ENCODE results near the gene PRAMEF1. TPM values are rescaled to one million over a fixed set of nuclear protein-coding genes. Genes with fewer than 3 reads are reported as not detected.
"Not testable (repeated sequence)": the region's sequence is repeated elsewhere in the genome, so short reads cannot be mapped to it uniquely, and the experiment has no call there.

Gene PRAMEF1
- total RNA-seq, 4 donors from 2014 or later: not detected

- Histone ChIP-seq H3K27me3 (peaks cover 22% of the 10 kb centered on the region), H3K27ac (no peak overlapping the region), H3K4me1 (no peaks in the 10 kb centered on the region), H3K36me3 (no peaks in the 10 kb centered on the region), H3K4me3 (no peak overlapping the region), H3K9me3 (peaks cover 0 to 5% (median 0%) of the 10 kb centered on the region in 3 donors)
- WGBS, 2 donors (ENCODE audit: low coverage in 1 of 2): 80% methylated on average over 1 of the region's 1 CpG; no CpG with 5 or more reads in 1 of the 2 donors
- TF ChIP-seq EP300 (IDR thresholded peaks at IDR 0.05): no peak
- TF ChIP-seq POLR2AphosphoS5 (IDR thresholded peaks at IDR 0.05): no peak
- TF ChIP-seq POLR2A (IDR thresholded peaks at IDR 0.05): no peak
- no peak for TF ChIP-seq CTCF (IDR thresholded peaks at IDR 0.05)
- no peak for ATAC-seq
These were observed 18.7 kb downstream of the PRAMEF1 start for GRCh38 chr1:12809933-12810332.

- Histone ChIP-seq H3K9me3 (no peaks in the 10 kb centered on the region), H3K27me3 (peaks cover 22% of the 10 kb centered on the region), H3K27ac (no peak overlapping the region), H3K4me3 (no peak overlapping the region), H3K36me3 (no peaks in the 10 kb centered on the region), H3K4me1 (no peaks in the 10 kb centered on the region)
- WGBS, 2 donors (ENCODE audit: low coverage in 1 of 2): 36% methylated on average over 2 of the region's 5 CpGs; no CpG with 5 or more reads in 1 of the 2 donors
- no peak for TF ChIP-seq CTCF (IDR thresholded peaks at IDR 0.05)
- TF ChIP-seq POLR2A (IDR thresholded peaks at IDR 0.05): no peak
- TF ChIP-seq POLR2AphosphoS5 (IDR thresholded peaks at IDR 0.05): no peak
- ATAC-seq: no peak
These were observed 19.7 kb downstream of the PRAMEF1 start for GRCh38 chr1:12810691-12811408.

GRCh38 chr1:12811409-12811784, 20.2 kb downstream of the PRAMEF1 start:
- Histone ChIP-seq H3K27ac (no peak overlapping the region), H3K36me3 (no peaks in the 10 kb centered on the region), H3K4me1 (no peaks in the 10 kb centered on the region), H3K27me3 (peaks cover 22% of the 10 kb centered on the region), H3K9me3 (no peaks in the 10 kb centered on the region), H3K4me3 (no peak overlapping the region)
- no peak for ATAC-seq
- 25 to 54% methylated on average over 1 to 2 of the region's 2 CpGs for WGBS, 2 donors (ENCODE audit: low coverage in 1 of 2)
- no peak for TF ChIP-seq POLR2A (IDR thresholded peaks at IDR 0.05)
- no peak for TF ChIP-seq CTCF (IDR thresholded peaks at IDR 0.05)
- TF ChIP-seq POLR2AphosphoS5 (IDR thresholded peaks at IDR 0.05): no peak
- no peak for TF ChIP-seq EP300 (IDR thresholded peaks at IDR 0.05)

GRCh38 chr1:12819061-12819460, 27.9 kb downstream of the PRAMEF1 start:
- ATAC-seq, H3K9me3 ChIP-seq, H3K36me3 ChIP-seq, H3K27ac ChIP-seq, H3K27me3 ChIP-seq, H3K4me3 ChIP-seq, H3K4me1 ChIP-seq: not testable (repeated sequence)
- no CpG with 5 or more reads among the region's 6 CpGs for WGBS, 2 donors (ENCODE audit: low coverage in 1 of 2)

- H3K36me3 ChIP-seq, H3K4me3 ChIP-seq, H3K27me3 ChIP-seq, H3K4me1 ChIP-seq, H3K27ac ChIP-seq, H3K9me3 ChIP-seq, ATAC-seq: not testable (repeated sequence)
- 52% methylated on average over 3 of the region's 3 CpGs; no CpG with 5 or more reads in 1 of the 2 donors for WGBS, 2 donors (ENCODE audit: low coverage in 1 of 2)
These were observed 40.1 kb downstream of the PRAMEF1 start, which contains the start of gene PRAMEF11 for GRCh38 chr1:12831310-12831709. PRAMEF11 (minus strand) TSS chr1:12831410; CDS start chr1:12828789, 2,621 bp downstream.

- H3K36me3 ChIP-seq, H3K9me3 ChIP-seq, H3K4me1 ChIP-seq, ATAC-seq, H3K27me3 ChIP-seq, H3K4me3 ChIP-seq, H3K27ac ChIP-seq: not testable (repeated sequence)
- 20% methylated on average over 1 of the region's 2 CpGs; no CpG with 5 or more reads in 1 of the 2 donors for WGBS, 2 donors (ENCODE audit: low coverage in 1 of 2)
These were observed 42.1 kb downstream of the PRAMEF1 start for GRCh38 chr1:12833251-12833650.

Other genes starting within 250 kb of the PRAMEF1 start
- gene DHRS3, start 173.2 kb upstream of the PRAMEF1 start, total RNA-seq: 100 to 1,000 TPM; 115 to 211 (median 186) TPM
- not detected for gene AADACL4, start 147.3 kb upstream of the PRAMEF1 start, total RNA-seq
- not detected for gene AADACL3, start 75.3 kb upstream of the PRAMEF1 start, total RNA-seq
- not detected for gene CFAP107, start 45.2 kb upstream of the PRAMEF1 start, total RNA-seq
- gene PRAMEF12, start 17.7 kb upstream of the PRAMEF1 start, total RNA-seq: not detected
- gene PRAMEF11, start 40.0 kb downstream of the PRAMEF1 start, total RNA-seq: not detected
- not detected for gene HNRNPCL1, start 57.3 kb downstream of the PRAMEF1 start, total RNA-seq
- not detected for gene PRAMEF2, start 65.7 kb downstream of the PRAMEF1 start, total RNA-seq
- not detected for gene PRAMEF4, start 94.8 kb downstream of the PRAMEF1 start, total RNA-seq
- gene PRAMEF10, start 106.9 kb downstream of the PRAMEF1 start, total RNA-seq: not detected
- gene PRAMEF7, start 125.2 kb downstream of the PRAMEF1 start, total RNA-seq: not detected
- gene PRAMEF6, start 156.2 kb downstream of the PRAMEF1 start, total RNA-seq: not detected

Data from gastroesophageal sphincter (tissue), 4 donors.